GM21825 (cell line): ENCODE data around the gene KLRD1.
A peak's percentile ranks its signal among the peaks of the same experiment; 100 is the strongest.
"Not testable (repeated sequence)": the region's sequence is repeated elsewhere in the genome, so short reads cannot be mapped to it uniquely, and the experiment has no call there.

Experiments
- ATAC-seq: cut with Tn5 transposase; IDR thresholded peaks from one replicate; pipeline ENCODE4 v1.9.1; 2021; ENCODE audit warnings: mild to moderate bottlenecking, moderate library complexity; ENCODE audit not compliant: unreplicated experiment

Gene KLRD1

DNA sequence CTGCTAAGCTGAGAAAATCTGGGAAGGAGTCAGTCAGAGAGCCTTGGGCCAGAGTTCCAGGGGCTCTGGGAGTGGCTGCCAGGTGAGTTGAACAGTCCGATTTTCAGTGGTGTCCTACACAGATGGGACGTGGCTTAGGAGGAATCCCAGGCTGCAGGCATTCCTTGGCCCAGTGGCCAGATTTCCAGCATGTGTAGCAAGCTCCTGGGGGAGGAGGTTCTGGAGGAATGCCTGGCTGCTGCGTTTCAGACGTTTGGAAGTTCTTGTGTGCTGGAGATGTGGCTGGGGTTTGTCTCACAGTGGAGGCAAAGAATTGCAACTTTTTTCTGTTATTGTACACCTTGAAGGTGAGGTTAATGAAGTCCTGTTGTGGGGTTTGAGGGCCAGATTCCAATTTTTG is 28.5 kb downstream of the KLRD1 start:
- ATAC-seq: not testable (repeated sequence)

DNA sequence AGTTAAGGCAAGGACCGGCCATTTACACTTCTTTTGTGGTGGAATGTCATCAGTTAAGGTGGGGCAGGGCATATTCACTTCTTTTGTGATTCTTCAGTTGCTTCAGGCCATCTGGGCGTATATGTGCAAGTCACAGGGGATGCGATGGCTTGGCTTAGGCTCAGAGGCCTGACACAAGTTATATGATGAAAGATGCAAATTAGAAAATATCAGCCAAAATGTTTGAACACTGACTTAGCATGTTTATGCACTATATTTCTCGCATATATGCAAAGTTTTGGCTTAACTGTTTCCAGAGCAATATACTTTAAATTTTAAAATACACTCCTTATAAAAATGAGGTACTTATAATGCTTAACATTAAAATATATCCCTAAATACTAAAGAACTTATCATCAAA is 30.8 kb downstream of the KLRD1 start:
- not testable (repeated sequence) for ATAC-seq

DNA sequence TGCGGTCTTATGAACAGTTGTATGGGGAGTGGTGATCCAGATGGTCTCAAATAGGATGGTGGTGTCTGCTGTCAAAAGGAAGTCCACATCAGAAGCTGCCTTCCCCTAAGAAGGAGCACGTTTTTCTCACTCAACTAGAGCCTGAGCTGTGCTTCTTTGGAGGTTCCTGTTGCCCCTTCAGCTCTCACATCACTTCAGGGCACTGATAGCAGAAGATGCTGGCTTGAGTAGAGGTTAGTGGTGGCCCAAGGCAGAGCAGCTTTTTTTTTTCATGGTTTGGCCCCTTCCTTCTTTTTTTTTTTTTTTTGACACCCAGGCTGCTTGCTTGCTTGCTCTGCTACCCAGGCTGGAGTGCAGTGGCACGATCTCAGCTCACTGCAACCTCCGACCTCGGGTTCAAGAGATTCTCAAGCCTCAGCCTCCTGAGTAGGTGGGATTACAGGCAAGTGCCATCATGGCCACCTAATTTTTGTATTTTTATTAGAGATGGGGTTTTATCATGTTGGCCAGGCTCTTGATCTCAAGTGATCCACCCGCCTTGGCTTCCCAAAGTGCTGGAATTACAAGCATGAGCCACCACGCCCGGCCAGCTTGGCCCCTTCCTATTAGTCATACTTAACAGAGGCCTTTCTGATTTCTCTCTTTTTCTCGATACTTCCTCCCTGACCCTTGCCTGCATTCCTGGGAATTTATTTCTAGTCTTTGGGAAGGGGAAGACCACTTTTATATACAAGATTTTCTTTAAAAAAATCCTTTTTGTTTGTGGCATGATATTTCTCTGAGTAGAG is 31.6 kb downstream of the KLRD1 start:
- ATAC-seq: no peak

DNA sequence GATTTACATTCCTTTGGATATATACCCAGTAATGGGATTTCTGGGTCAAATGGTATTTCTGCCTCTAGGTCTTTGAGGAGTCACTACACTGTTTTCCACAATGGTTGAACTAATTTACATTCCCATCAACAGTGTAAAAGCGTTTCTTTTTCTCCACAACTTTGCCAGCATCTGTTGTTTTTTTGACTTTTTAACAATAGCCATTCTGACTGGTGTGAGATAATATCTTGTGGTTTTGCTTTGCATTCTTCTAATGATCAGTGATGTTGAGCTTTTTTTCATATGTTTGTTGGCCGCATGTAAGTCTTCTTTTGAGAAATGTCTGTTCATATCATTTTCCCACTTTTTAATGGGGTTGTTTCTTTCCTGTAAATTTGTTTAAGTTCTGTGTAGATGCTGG is 33.3 kb downstream of the KLRD1 start:
- not testable (repeated sequence) for ATAC-seq

DNA sequence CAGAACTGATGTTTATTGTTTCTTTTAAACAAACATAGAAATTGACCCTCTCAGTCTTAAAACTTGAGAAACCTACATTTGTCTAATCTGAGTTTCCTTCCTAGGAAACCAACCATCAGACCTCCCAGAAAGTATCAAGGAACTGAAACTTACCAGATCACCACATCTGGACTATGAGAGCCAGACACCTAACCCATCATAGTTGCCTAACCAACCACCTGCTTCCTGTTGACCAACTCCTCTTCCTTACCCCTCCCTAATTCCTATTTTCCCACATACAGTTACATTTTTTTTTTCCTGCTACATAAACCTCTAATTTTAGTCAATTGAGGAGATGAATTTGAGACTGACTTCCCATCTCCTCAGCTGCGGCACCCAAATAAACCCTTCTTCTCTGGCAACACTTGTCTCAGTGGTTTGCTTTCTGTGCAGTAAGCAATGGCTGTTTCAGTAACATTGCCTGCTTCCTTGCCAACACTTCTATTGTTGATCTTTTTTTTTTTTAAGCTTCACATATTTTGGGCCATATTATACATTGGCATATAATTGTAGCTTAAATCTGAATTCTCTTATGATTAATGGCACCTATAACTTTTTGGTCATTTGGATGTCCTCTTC is 34.3 kb downstream of the KLRD1 start:
- ATAC-seq: no peak

DNA sequence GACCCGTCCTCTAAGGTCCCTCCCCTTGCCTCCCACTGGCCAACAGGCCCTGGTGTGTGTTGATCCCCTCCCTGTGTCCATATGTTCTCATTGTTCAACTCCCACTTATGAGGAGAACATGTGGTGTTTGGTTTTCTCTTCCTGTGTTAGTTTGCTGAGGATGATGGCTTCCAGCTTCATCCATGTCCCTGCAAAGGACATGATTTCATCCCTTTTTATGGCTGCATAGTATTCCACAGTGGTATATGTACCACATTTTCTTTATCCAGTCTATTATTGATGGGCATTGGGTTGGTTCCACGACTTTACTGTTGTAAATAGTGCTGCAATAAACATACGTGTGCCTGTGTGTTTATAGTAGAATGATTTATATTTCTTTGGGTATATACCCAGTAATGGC is 43.8 kb downstream of the KLRD1 start:
- ATAC-seq: not testable (repeated sequence)

DNA sequence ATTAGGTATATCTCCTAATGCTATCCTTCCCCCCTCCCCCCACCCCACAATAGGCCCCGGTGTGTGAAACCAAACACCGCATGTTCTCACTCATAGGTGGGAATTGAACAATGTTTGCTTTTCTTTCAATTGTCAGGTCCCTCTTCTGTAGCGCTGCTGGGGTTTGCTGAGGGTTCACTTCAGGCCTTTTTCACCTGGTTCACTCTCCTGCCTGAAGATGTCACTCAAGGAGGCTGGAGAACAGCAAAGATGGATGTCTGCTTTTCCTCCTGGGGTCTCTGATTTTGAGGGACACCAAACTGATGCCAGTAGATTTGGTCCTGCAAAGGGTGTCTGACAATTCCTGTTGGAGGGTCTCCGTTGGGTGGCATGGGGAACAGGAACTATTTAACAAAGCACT is 46.4 kb downstream of the KLRD1 start:
- no peak for ATAC-seq

DNA sequence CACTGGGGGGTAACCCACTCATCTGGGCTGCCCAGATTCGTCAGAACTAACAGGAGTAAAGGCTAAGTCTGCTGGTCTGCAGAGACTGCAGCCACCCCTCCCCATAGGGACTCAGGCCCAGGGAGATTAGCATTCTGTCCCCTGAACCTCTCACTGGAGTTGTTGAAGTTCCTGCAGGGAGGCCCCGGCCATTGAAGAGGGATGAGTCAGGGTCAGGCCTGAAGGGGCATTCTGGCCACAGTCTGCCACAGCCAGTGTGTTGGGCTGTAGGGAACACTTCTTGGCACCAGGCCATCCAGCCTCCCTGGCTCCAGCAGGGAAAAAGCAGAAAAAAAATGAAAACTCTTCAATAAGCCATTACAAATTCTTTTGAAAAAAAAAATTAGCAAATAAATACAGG is 46.8 kb downstream of the KLRD1 start:
- ATAC-seq: no peak

DNA sequence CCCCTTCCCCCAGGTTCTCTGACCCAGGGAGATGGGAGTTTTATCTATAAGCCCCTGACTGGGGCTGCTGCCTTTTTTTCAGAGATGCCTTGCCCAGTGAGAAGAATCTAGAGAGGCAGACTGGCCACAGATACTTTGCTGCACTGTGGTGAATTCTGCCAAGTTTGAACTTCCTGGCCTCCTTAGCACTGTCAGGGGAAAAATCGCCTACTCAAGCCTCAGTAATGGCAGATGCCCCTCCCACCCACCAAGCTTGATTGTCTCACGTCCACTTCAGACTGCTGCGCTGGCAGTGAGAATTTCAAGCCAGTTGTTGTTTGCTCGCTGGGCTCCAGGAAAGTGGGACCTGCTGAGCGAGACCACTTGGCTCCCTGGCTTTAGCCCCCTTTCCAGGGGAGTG is 50.5 kb downstream of the KLRD1 start:
- ATAC-seq: no peak

DNA sequence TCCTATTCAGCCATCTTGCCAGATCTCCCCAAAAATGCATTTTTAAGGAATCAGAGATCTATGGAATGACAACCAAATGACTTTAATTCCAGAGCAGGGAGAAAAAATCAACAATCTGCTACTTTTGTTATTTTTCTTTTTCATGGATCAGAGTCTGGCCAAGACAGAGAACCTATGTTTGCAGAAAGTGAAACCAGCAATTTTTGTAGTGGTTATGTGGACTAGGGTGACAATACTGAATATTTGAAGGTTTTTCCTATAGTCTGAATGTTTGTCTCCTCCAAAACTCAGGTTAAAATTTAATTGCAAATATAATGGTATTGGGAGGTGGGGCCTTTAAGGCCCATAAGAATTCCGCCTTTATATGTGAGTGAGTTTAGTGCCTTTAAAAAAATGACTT is 51.3 kb downstream of the KLRD1 start:
- no peak for ATAC-seq

DNA sequence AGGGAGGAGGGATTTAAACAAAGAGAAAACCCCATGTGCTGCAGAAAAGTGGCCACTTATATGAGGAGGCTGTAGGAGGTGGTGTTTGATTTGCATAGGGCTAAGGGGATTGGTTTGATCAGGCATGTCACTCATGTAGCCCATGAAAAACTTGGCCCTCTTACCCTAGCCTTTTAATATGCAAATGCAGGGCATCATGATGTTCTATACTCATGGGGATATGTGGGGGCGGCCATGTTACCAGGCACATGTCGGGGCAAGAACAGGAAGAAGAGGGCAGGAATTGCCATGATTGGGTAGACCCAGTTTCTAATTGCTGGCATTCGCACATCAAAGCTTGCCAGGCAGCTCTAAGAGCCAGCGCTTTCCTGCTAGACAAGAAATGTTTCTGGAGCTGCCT is 53.4 kb downstream of the KLRD1 start:
- no peak for ATAC-seq

DNA sequence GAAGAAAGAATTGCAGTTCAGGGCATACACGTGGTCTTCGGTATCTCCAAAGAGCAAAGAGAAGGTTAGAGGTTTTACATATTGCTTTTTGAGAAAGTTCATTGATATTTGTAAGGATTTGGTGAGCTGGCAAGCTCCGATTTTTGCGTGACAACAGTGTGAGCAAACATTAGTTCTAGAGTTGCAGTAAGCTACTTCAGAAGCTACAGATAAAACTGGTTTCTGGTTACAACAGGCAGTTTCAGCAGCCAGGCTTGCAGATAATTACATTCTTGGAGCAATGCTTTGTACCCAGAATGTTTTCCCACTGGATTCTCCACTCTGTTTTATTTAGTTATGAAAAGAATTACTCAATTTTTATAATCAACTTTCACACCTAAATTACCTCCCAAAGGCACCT is 54.0 kb downstream of the KLRD1 start:
- no peak for ATAC-seq

DNA sequence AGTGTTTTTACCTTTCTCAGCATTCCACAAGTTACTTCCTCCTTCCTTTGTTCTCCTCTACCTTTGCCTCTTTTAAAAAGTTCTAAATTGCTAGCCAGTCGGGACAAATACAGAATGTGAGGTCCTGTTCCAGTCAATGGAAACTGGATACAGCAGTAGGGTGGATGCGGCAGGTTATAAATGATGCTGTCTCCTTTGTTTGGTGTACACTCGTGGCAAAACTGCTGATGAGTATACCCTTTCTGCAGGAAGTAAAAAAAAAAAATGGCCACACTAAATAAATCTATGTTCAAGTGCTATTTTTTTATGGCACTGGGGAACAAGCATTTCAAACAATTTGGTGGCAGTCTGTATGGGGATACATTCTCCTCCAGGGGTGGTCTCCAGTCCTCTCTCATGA is 54.7 kb downstream of the KLRD1 start:
- ATAC-seq: no peak

DNA sequence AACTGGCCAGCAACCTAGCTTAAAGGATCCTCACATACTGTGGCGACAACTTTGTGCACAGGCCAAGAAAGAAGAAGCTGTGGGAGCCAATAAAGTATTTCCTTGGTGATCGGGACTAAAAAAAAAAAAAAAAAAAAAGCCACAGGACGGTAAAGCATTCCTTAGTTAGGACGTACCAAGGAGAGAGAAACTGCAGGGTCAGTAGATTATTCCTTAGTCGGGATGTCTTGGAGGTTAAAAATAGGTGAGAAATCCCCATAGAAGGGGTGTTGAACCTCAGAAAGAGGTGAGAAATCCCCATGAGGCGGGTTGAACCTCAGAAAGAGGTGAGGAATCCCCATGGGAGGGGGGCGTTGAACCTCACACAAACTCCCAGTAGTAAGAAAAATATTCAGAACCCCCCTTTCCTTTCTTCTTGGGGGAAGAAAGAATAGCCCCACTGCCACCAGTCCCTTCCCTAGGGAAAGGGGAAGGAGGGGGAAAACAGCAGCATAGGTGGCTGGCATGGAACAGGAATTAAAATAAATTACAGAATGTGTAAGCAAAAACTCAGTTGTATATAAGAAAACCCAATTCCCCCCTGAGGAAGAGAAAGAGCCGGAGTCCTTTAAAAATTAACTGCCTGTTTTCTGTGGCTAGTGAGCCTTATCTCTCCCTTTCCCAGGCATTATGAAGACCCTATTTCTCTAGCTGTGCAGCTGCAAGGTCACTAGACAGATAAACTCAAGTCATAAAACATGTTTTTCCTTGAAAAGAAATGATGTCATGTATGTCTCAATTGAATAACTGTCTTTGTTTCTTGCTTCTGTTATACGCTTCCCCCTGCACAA is 55.4 kb downstream of the KLRD1 start:
- no peak for ATAC-seq

DNA sequence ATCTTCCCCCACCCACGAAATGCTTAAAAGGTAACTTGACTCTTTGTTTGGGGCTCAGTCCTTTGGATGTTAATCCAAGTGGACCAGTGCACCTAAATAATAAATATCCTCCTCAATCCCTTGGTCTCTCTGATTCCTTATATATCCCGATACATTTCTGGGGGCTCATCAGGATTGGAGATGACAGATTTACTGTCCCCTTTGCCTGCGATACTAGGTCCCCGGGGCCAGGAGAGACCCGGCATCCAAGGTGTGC is 55.9 kb downstream of the KLRD1 start:
- ATAC-seq: no peak

DNA sequence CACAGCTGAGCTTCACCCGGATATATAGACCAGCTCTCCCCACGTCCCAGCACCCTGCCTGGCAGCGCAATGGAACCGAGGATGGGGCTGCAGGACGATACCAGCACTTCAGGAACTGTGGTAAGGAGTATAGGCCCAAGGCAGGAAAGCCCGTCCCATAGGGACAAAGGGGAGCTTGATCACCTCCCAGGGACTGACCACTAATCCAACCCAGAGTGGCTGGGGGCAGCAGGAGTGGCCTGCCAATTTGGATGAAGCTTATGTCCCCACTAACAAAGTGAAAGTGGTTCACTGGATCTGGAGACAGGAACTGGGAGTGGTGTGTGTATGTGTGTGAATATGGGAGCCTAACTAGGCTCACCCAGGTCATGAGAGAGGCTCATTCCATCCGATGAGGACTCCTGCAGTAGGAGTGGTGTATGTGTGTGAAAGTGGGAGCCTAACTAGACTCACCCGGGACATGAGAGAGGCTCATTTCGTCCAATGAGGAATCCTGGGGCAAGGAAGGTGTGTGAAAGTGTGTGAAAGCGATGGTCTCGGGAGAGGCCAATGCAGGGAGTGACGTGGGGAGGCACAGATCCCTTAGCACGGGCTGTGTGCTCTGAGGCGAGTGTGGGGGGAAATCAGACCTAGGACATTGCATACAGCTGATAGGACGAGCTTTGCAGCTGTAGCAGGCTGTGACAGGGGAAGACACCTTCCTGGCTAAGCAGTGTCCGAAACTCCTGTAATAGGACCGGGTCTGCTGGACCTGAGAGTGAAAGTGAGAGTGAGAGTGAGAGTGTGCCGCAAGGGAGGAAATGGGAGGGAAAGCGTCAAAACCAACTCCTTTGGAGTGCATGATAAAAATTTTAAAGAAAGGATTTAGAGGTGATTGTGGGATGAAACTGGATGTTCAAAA is 56.5 kb downstream of the KLRD1 start:
- peak; percentile 91 for ATAC-seq

DNA sequence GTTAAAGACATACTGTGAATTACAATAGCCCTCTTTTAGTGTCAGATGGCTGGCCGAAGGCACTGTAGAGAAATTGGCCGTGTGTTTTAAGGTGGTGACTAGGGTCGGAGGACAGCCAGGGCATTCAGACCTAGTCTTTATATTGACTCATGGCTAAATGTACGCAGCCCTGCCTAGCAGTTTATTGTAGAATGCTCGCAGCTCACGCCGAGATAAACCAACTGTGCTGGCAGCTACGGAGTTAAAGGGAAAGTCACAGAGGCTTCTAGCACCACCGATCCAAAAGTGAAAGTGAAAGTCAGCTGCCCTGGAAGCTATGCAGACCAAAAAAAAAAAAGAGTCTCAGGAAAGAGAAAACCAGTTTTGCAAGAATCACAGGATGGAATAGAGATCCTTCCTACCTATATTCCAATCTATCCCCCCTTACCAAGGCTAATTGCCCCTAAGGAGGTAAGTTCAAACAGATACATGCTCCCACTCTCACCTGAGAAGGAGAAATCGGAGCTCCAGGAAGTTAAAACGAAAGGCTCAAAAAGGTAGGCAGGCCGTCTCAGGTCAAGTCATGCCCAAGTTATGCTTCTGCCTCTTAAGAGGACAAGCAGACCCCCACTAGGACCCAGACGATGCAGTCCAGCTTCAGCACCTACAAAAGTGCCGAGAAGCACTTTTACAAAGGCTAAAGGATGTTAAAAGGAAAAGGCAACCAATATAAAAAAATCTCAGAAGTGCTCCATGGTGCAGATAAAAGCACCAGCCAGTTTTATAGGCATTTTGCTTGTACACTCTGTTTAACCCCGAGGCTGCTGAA is 57.3 kb downstream of the KLRD1 start:
- peak; percentile 55 for ATAC-seq

DNA sequence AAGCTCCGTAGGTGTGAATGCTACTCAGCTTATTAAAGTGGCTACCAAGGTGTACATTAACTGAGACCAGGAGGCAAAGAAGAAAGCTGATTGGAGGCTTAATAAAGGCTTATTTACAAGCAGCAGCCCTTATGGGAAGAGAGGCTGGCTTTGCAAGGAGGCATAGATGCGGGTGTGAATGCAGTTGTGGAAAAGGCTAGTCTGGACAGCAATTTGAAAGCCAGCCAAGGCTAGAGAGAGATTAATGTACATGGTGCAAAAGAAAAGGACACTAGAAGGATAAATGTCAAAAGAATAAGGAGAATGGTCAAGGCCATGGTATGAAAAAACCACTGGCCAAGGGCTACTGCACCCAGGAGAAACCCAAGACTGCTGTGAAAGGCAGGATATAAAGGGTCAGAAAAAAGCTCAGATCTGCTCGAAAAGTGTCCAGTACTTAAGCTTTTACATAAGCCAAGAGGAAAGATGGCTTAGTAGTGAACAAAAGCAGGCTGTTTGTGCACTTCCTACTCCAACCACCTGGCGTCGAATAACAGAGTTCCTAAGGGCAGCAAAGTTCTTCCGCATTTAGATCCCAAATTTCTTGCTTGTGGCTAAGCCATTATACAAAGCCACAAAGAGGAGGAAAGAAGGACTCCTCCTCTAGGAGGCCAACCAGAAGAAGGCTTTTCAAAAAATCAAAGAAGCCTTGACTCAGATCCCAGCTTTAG is 58.2 kb downstream of the KLRD1 start:
- ATAC-seq: no peak

DNA sequence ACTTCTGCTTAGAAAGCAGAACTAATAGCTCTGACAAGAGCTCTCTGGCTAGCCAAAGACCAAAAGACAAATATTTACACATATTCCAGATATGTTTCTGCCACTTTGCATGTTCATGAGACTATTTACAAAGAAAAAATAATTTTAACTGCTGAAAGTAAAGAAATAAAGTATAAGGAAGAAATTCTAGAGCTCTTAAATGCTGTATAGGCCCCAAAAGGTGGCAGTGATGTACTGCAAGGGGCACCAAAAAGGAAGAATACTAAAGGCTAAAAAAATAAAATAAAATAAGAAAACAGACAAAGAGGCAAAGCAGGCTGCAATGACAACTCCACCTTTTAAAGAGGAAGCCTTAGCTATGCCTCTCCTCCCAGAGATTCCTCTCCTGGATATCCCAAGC is 59.2 kb downstream of the KLRD1 start:
- no peak for ATAC-seq

DNA sequence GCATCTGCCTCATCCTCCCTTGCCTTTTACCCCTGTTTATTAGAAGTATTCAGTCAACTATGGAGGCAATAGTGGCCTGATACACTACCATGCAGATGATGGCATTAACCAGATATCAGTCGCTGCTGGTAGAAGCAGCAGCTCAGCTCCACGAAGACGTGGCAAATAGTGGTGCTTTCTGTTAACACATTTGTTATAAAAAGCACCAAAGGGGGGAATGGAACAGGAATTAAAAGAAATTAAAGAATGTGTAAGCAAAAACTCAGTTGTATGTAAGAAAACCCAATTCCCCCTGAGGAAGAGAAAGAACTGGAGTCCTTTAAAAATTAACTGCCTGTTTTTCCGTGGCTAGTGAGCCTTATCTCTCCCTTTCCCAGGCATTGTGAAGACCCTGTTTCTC is 60.0 kb downstream of the KLRD1 start:
- not testable (repeated sequence) for ATAC-seq
